MV-4-11 (cell line): Measurements from ENCODE around the gene FILIP1L.
A peak's percentile ranks its signal among the peaks of the same experiment; 100 is the strongest.

ENCODE experiments used
- DNase-seq: peaks from one replicate; lab custom pipeline; 2025; lab: John Stamatoyannopoulos, UW

FILIP1L gene

DNA sequence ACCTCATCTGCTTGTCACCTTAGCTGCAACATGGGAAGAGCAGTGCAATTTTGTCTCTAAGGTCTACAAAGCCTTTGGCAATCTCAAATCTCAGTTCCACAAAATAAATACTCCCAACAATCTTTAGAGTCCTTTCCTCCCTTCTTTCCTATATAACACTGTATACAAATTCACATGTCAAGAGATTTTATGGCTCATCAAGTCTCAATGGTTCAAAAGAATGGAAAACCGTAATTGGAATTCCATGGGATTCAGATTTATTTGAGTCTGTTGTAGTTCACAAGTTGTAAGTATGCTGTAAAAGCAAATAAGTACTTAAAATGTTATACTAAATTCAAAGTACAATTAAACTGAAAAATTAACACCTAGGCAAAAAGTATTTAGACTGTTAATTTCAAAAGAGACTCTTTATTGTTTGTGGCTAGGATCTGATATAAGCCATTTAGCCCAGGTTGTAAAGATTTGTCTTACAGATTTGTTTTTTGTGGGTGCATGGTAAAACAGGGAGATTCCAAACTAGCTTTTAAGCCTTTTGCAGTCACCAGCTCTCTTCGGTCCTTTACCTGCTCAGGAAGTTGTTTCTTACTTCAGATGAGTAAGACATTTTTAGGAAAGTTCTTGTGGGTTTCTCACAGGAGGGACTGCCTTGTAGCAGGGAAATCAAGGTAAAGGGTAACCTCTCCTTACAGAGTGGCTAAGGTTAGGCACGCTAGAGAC, 246.5 kb downstream of the FILIP1L start:
- DNase-seq, result no peak

DNA sequence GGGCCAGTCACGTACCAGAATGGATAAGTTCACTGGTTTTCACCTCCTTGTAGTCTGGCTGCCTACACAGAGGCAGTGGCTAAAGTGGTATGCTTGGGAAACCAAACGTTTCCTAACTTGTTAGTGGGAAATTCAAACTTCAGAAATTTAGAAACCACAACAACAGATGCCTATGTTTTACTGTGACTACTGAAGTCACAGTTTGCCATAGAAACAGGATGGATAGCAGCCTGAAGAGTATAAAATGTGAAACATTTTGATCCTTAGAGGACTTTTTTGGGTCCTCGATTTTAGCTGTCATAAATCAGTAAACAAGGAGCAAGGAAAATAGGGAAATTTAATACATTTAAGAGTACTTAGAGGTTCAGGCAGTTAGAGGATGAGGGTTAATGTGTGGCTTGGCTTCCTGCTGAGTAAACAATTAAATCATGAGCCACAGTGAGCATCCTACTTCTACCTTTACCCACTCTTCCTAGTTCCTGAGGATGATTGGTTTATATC, 248.0 kb downstream of the FILIP1L start:
- peak; percentile 66 for DNase-seq

DNA sequence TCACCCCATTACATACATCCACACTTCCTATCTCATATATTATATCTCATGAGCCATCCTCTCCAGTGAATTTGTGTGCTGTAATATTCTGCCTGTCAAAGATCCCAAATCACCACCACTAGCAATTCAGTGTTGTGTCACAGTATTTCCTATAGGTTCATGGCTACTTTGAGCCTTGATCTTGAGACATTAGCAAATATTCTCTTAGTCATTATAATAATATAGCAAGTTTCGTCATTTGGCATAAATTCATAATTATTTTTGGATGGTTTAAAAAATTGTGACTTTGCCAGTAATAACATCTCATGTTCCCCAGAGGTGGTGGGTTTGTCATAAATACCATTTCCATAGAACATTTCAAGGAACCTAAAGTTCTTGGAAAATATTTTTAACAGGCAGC, 249.0 kb downstream of the FILIP1L start:
- DNase-seq, result no peak

DNA sequence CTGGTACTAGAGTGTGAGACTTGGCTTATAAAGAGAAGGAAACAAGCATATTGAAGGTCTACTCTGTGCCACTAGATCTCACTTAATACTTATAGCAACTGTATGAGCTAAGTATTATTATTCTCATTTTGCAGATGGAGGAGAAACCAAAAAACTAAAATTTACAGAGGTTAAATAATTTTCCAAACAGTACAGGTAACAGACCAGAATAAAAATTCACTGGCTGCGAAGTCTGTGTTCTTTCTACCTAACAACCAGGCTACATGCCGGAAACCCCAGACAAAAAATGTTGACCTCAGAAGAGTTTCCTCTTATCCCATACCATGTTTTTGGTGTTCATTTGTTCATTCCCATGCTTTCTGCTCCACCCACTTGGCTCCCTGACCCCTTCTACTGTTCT, 250.0 kb downstream of the FILIP1L start:
- DNase-seq, result no peak

DNA sequence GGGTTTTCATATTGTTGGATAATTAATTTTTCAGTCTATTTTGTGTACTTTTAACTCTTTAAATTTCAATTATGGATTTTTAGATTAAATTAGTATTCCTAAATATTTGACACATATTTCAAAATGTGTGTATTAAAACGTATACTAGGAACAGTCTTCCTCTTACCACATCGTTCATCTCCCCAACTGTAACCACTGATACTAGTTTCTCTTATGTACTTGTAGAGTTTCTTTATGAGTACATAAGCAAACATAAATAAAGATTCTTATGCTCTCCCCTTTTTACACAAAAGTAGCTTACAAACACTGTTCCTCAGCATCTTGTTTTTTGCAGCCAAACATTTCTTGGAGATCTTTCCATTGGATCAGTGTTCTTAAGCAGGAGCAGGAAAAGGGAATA, 250.7 kb downstream of the FILIP1L start:
- DNase-seq, result no peak

DNA sequence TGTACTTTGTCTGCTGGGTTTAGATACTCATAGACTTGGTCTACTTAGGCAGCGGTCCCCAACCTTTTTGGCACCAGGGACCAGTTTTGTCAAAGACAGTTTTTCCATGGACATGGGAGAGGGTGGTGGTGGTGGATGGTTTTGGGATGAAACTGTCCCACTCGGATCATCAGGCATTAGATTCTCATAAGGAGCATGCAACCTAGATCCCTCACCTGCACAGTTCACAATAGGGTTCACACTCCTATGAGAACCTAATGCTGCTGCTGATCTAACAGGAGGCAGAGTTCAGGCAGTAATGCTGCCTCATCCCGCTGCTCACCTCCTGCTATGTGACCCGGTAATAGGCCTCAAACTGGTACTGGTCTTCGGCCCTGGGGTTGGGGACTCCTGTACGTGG, 251.3 kb downstream of the FILIP1L start:
- DNase-seq, result no peak

DNA sequence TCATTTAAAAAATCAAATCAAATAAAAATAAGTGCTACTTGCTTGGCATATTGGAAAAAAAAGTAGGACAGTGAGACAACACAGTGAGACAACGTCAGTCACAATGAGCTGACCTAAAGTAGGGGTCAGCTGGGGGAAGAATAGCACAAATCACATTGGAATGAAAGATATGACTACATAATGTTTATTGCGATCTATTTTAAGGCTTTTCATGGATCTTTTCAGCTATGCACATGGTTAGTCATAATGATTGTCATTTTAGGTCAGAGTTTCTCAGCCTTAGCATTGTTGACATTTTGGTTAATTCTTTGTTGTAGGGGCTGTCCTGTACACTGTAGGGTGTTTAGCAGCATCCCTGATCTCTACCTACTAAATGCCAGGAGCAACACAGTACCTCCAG, 252.1 kb downstream of the FILIP1L start:
- DNase-seq, result no peak

DNA sequence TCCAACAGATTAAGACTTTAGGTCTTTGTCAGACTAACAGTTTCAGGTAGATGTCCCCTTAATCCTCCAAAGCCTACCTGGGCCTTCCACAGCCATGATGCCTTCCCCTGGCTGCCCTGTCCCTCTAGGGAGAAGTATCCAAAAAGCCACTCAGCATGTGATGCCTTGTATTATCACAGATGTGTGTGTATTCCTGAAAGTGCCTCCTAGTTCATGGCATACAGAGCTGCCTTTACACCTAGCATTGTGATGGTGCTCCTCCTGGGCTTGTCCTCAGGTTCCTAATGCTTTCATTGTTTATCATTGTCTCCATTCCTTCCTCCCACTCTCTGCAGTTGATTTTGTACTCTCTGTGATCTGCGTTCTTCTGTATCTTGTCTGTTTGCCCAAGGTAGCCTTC, 253.1 kb downstream of the FILIP1L start:
- DNase-seq, result no peak

DNA sequence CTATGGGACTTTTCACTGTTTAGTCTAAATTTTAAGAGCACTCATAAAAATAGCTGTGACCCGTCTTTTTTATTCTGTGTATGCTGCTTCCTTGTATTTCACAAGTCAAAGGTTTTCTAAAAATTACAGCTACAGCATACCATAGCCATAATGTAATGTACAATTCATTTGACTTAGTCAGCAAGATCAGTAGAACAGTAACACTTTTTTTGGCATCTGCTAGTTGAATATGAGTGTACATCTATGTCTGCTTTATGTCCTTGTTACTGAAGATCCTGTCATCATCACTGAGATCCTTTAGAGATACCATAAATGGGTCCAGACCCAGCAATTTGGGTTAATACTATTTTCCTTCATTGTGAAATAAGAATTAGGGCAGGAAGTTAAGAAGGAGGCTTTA, 254.5 kb downstream of the FILIP1L start:
- no peak for DNase-seq

DNA sequence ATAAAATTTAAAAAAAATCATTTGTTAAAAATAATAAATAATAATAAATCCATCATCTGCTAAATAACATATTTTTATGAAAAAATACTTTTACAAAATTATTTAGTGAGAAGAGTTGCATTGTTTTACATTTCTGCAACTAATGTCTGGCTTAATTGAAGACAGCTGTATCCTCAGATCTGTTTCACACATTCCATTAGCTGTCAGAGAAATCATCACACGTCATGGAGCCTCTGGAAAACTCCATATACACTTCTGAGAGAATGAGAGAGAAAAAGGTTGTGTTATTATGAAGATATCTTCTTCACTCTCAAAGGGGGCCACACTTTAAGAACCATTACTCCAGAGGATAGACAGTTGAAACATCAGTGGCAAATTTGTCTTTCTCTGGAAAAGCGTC, 255.8 kb downstream of the FILIP1L start:
- no peak for DNase-seq

DNA sequence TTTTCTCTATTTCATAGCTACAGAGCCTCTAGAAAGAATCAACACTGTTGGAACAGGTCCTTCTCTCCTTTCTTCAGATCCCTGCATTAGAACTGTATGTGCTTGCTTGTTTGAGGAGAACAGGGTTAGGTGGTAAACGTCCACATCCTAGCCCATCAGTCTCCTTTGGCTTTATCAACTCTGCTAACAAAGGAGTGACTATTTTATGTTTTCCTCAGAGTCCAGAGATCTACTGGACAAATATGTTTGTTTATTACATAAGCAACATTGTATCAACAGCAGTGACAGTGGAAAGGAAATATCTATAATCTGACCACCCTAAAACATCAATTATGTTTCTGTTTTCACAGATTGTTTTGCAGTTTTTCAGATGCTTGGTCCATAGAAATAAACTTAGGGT, 257.0 kb downstream of the FILIP1L start:
- no peak for DNase-seq

DNA sequence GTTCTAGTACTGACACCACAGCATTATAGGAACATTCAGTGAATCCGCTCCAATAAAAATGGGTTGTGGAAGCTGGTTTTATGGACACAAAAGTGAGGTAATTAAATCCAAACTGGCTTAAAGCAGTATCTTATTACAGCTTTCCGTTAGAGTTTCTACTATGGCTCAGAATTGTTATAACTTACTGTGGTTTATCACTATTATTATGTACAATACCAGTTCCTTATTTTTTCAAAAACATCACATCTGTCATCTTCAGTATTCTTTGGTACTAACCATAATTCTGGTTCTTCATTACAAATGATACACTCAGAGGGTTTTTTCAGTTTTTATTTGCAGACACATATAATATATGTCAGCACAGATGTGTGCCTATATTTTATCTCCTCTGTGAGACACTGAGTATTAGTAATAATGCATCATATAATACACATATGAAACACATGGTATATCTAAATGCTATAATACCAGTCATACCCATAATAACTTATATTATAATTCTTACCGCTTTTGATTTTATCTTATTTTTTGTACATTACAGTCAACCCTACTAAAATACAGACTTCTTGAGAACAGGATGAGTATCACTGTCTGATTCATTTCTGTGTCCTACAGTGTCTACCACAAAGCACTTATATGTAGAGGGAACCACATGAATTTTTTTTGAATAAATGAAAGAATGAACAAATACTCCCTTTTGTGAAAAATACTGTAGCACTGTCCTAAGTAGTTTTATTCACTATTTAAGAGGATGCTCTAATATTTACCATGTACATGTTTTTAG, 257.7 kb downstream of the FILIP1L start:
- DNase-seq, result peak; percentile 18

DNA sequence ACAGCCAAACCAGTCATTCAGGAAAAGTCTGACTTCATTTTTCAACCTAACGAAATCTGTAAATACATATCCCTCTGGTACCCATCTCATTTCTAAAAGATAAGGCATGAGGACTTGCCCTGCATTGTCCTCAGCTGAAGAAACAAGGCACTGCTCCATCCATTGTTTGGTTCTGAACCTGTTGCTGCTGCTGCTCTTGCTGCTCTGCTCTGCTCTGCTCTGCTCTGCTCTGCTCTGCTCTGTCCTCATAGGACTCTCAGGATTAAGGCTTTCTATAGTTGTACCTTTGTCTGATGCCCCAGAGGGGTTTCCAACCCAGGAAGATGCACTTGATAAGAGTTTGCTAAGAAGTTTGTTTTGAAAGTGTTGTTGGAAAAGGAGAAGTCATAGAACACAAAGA, 258.4 kb downstream of the FILIP1L start:
- no peak for DNase-seq

DNA sequence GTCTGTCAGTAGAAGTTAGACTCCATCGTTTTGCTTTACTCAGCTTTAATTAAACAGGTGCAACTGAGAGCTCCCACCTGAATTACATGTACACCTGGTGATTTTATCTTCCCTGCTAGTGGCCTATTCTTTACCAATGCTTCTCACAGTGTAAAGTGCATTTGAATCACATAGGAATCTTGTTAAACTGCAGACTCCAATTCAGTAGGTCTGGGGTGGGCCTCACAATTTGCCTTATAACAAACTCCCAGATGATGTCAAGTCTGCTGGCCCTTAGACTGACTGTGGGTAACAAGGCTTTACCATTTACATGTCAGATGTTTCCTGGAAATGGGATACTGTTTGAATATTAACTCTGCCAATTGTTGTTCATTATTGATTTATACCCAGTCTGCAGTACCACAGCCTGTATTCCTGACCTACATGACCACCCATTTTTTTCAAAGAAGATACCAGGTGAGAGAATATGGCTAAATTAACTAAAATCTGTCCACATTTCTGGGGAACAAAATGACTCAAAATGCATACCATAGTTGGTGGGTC, 259.5 kb downstream of the FILIP1L start:
- no peak for DNase-seq

DNA sequence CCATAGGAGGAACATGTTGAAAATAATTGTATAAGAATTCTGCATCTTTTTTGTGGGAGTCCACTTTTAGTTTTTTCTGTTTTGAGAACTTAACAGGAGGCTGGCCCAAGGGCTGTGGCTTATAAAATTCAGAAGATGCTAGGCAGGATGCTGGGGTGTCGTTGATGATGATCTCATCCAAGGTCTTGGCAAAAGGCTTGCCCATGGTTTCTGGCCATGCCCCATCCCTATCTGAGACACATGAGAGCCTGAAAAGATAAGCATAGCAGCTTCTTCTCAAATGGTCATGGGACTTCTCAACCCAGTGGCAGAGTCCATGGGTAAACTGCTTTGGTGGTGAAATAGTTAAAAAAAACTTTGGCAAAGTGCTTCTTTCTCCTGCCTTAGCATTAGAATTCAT, 261.4 kb downstream of the FILIP1L start:
- DNase-seq, result no peak

DNA sequence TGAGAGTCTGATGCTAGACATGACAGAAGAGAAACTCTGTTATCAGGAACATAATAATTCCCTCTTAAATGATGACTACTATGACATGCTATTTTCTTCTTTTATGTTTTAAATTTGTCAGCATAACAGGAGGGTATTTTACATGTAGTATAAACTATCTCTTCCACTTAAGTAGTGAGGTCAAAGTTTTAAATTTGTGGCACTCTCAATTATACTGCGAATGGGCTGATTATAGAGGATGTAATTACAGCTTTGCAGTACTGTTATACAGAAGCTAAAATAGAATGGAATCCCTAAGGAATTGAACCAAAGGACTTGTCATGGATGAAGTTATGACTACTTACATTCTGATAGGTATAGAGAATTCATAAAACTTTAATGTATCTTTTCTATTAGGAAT, 262.3 kb downstream of the FILIP1L start:
- DNase-seq, result no peak

DNA sequence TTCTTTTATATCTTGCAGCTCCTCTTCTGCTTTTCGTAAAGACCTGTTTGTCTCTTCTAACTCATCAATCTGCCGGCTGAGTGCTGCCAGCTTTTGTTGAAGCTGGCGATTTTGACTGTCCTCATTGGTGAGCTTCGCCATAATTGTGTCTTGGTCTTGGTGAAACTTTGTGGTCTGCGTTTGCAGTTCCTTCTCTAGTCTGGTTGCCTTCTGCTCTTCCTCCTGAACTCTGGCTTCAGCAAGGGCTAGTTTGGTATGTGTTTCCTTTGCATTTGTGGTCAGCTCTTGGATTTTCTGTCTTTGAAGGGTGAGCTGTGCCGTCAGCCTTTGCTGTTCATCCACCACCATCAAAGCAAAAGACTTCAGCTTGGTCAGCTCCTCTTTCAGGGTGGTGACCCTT, 263.7 kb downstream of the FILIP1L start:
- DNase-seq, result peak; percentile 93

DNA sequence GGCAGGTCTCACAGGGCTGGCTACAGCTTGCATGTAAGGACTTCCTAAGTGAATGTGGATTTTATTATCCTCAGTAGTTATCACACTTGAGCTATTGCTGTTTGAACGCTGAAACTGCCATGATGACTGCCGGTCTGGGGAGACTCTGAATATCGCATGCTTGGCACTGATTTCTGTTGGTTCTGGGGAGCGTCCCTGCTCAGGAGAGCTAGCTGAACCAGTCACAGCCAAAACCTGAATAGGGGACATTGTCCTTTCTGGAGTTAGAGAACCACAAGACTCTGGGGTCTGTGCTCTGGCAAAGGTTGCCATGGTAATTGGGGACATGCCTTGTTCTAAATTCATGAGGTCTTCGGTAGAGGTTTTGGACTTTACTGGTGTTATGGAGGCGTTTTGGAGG, 265.9 kb downstream of the FILIP1L start:
- no peak for DNase-seq

DNA sequence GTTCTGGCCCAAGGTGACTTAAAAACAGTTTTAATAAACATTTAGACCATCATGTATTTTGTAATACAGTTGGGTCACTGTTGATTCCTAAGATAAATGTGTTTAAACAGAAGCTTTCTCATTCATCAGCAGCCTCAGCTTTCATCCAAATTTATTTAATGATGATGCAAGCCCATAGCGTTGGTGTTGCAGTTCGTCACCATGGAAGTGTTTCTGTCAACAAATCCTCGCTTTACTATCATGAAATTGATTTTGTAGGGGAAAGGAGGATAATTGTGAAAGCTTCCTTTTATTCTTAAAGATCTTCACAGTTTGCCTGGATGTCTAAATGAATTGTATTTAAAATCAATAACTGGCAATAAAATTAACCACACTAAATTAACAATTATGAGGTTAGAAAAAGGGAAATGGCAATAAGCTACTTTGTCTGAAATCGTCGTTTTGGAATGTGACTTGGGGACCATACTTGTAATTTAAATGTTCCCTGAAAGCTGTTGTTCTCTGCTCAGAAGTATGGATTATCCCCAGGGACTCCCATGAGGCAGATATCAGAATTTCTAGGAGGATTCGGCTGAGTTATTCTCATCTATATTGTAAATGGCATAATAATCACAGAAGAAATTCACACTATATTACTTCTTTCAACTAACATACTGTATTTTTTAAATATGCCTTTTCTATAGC, 267.7 kb downstream of the FILIP1L start:
- DNase-seq, result peak; percentile 18

DNA sequence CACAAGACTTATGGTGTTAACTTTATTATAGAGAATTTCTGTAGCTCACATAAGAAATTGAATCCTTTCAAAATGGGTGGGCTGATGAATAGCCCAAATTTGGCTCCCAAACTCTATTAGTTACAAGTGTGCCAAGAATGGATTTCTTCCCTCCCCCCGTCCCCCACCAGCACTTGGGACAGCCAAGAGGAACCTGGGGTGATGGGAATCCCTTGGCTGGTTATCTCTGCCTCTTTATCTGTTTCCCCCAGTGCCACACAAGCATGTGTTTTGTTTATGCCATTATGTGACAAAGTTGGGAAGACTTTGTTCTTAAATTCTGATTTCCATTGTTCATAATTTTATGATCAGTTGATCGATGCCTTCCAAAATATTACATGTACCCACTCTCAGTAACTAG, 268.3 kb downstream of the FILIP1L start:
- DNase-seq, result no peak

DNA sequence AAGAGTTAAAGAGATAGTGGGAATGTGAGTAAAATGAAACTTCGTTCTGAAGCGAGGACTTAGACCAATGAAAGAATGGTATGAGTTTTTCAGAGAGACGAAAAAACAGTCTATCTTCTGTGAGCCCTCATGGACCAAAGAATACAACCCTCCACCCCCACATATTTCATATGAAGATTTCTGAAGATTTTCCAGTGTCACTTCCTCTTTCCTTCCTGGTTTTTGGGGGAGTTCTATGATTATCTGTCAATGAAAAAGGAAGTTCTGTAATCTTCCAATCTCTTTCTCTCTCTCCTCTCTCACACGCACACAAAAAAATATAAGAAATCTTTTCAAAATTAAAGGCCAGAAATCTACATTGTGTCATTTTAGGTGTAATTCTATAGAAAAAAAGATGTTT, 269.0 kb downstream of the FILIP1L start:
- peak; percentile 84 for DNase-seq

DNA sequence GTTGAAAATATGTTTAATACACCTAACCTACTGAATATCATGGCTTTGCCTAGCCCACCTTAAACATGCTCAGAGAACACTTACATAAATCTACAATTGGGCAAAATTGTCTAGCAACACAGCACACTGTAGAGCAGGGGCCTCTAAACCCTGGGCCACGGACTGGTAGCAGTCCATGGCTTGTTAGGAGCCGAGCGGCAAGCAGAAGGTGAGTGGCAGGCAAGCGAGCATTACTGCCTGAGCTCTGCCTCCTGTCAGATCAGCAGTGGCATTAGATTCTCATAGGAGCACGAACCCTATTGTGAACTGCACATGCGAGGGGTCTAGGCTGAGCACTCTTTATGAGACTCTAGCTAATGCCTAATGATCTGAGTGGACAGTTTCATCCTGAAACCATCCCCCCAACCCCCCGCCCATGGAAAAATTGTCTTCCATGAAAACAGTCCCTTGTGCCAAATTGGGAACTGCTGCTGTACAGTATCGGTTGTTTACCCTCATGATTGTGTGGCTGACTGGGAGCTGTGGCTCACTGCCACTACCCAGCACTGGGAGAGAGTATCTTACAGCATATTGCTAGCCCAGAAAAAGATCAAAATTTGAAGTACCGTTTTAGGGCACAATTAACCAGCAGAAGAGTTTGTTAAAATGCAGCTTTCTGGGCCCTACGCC, 270.6 kb downstream of the FILIP1L start:
- DNase-seq, result no peak
